H9 (cell line): ENCODE data around the gene UTS2B. TPM values are rescaled to one million over a fixed set of nuclear protein-coding genes. Genes with fewer than 3 reads are reported as not detected.

Experiments
- DNase-seq: peaks from one replicate; pipeline ENCODE4 v3.0.0-alpha.2; 2017
- H2AFZ ChIP-seq: one replicate; pipeline ENCODE4 v1.6.1; 2013; ENCODE audit warnings: mild to moderate bottlenecking, low read length, control low read depth, moderate library complexity
- H2AK5ac ChIP-seq: 2 replicates; pipeline ENCODE4 v1.6.1; 2013; ENCODE audit warnings: low read length, control low read depth, mixed read lengths; ENCODE audit not compliant: insufficient read length
- H2BK120ac ChIP-seq: one replicate; pipeline ENCODE4 v1.6.1; 2013; ENCODE audit warnings: low read depth, mild to moderate bottlenecking, low read length, control low read depth, inconsistent platforms; ENCODE audit not compliant: poor library complexity, severe bottlenecking
- H2BK12ac ChIP-seq: 2 replicates; pipeline ENCODE4 v1.6.1; 2013; ENCODE audit warnings: low read length, control low read depth, mixed read lengths, low read depth; ENCODE audit not compliant: insufficient read length
- H2BK15ac ChIP-seq: 2 replicates; pipeline ENCODE4 v1.6.1; 2013; ENCODE audit warnings: low read depth, low read length, control low read depth
- H2BK20ac ChIP-seq: one replicate; pipeline ENCODE4 v1.6.1; 2013; ENCODE audit warnings: low read depth, mild to moderate bottlenecking, low read length, control low read depth, inconsistent platforms; ENCODE audit not compliant: poor library complexity, severe bottlenecking
- H2BK5ac ChIP-seq: 2 replicates; pipeline ENCODE4 v1.6.1; 2013; ENCODE audit warnings: low read length, control low read depth, mixed read lengths; ENCODE audit not compliant: insufficient read length
- H3K14ac ChIP-seq: 2 replicates; pipeline ENCODE4 v1.6.1; 2013; ENCODE audit warnings: low read length, control low read depth; ENCODE audit not compliant: insufficient read depth
- H3K18ac ChIP-seq: 2 replicates; pipeline ENCODE4 v1.6.1; 2013; ENCODE audit warnings: low read depth, mild to moderate bottlenecking, mixed read lengths, low read length, control low read depth; ENCODE audit not compliant: insufficient read length
- H3K23ac ChIP-seq: 2 replicates; pipeline ENCODE4 v1.6.1; 2013; ENCODE audit warnings: low read length, control low read depth, mixed read lengths, low read depth; ENCODE audit not compliant: insufficient read length
- H3K23me2 ChIP-seq: 2 replicates; pipeline ENCODE4 v1.6.1; 2013; ENCODE audit warnings: low read depth, mild to moderate bottlenecking, mixed read lengths, low read length, control low read depth; ENCODE audit not compliant: insufficient read length, poor library complexity, severe bottlenecking
- H3K27ac ChIP-seq: 2 replicates; pipeline ENCODE4 v1.5.1; 2013; ENCODE audit warnings: low read length, control low read depth, mixed read lengths, low read depth; ENCODE audit not compliant: insufficient read length
- H3K27me3 ChIP-seq: 2 replicates; pipeline ENCODE4 v1.6.1; 2013; ENCODE audit warnings: low read length, control low read depth, inconsistent platforms; ENCODE audit not compliant: insufficient read depth
- H3K4ac ChIP-seq: 2 replicates; pipeline ENCODE4 v1.6.1; 2013; ENCODE audit warnings: low read depth, mild to moderate bottlenecking, control low read depth, inconsistent platforms, low read length, moderate library complexity
- H3K4me1 ChIP-seq: 2 replicates; pipeline ENCODE4 v1.6.1; 2013; ENCODE audit warnings: low read length, control low read depth, inconsistent platforms; ENCODE audit not compliant: insufficient read depth
- H3K4me2 ChIP-seq: 2 replicates; pipeline ENCODE4 v1.6.1; 2013; ENCODE audit warnings: low read length, control low read depth, mixed read lengths; ENCODE audit not compliant: insufficient read length, insufficient read depth
- H3K56ac ChIP-seq: 2 replicates; pipeline ENCODE4 v1.6.1; 2013; ENCODE audit warnings: low read depth, mild to moderate bottlenecking, mixed read lengths, low read length, control low read depth; ENCODE audit not compliant: insufficient read length
- H3K79me1 ChIP-seq: 2 replicates; pipeline ENCODE4 v1.6.1; 2013; ENCODE audit warnings: low read depth, mild to moderate bottlenecking, moderate library complexity, low read length, control low read depth, inconsistent platforms; ENCODE audit not compliant: insufficient read depth, poor library complexity, severe bottlenecking
- H3K79me2 ChIP-seq: 2 replicates; pipeline ENCODE4 v1.6.1; 2013; ENCODE audit warnings: low read length, control low read depth, inconsistent platforms; ENCODE audit not compliant: insufficient read depth
- H3K9ac ChIP-seq: 2 replicates; pipeline ENCODE4 v1.6.1; 2013; ENCODE audit warnings: low read length, control low read depth, mixed read lengths; ENCODE audit not compliant: insufficient read length; ENCODE audit errors: extremely low read depth
- H3K9me3 ChIP-seq: one replicate; pipeline ENCODE4 v1.6.1; 2013; ENCODE audit warnings: low read depth, low read length, inconsistent platforms; ENCODE audit not compliant: control insufficient read depth
- H3T11ph ChIP-seq: one replicate; pipeline ENCODE4 v1.6.1; 2013; ENCODE audit warnings: mild to moderate bottlenecking, low read length, control low read depth, inconsistent platforms
- H4K20me1 ChIP-seq: one replicate; pipeline ENCODE4 v1.6.1; 2013; ENCODE audit not compliant: control insufficient read depth, insufficient read length, insufficient read depth
- H4K5ac ChIP-seq: 2 replicates; pipeline ENCODE4 v1.6.1; 2013; ENCODE audit warnings: low read depth, mild to moderate bottlenecking, mixed read lengths, low read length, control low read depth; ENCODE audit not compliant: insufficient read length
- H4K8ac ChIP-seq: replicated peaks from 2 replicates; pipeline ENCODE4 v1.6.1; 2013; ENCODE audit warnings: low read length, control low read depth, mixed read lengths, low read depth; ENCODE audit not compliant: insufficient read length
- H4K91ac ChIP-seq: 2 replicates; pipeline ENCODE4 v1.6.1; 2013; ENCODE audit warnings: low read depth, mild to moderate bottlenecking, moderate library complexity, mixed read lengths, low read length, control low read depth; ENCODE audit not compliant: insufficient read length
- H3K27ac Mint-ChIP-seq, 3 experiments: 2 replicates in 2 of 3; 3 replicates in 1 of 3; pipeline ENCODE4 v1.8.0; 2020 to 2021; ENCODE audit warnings: mixed read lengths in 3 of 3, mild to moderate bottlenecking in 1 of 3, moderate library complexity in 1 of 3
- H3K27me3 Mint-ChIP-seq: 2 replicates; pipeline ENCODE4 v1.8.0; 2021; ENCODE audit warnings: low read depth, mild to moderate bottlenecking, moderate library complexity, mixed read lengths
- H3K36me3 Mint-ChIP-seq, 3 experiments: 2 replicates in 2 of 3; 3 replicates in 1 of 3; pipeline ENCODE4 v1.8.0; 2020 to 2021; ENCODE audit warnings: low read depth in 3 of 3, mixed read lengths in 3 of 3; ENCODE audit not compliant: insufficient read depth in 1 of 3
- H3K4me1 Mint-ChIP-seq, 2 experiments: 2 replicates each; pipeline ENCODE4 v1.8.0; 2020; ENCODE audit warnings: mixed read lengths in 2 of 2
- H3K4me3 Mint-ChIP-seq, 2 experiments: 2 replicates in 1 of 2; 3 replicates in 1 of 2; pipeline ENCODE4 v1.8.0; 2020 to 2021; ENCODE audit warnings: mild to moderate bottlenecking in 2 of 2, mixed read lengths in 2 of 2, moderate library complexity in 1 of 2
- H3K9me3 Mint-ChIP-seq, 2 experiments: 2 replicates in 1 of 2; 3 replicates in 1 of 2; pipeline ENCODE4 v1.8.0; 2020; ENCODE audit warnings: mild to moderate bottlenecking in 2 of 2, mixed read lengths in 2 of 2, moderate library complexity in 1 of 2
- CTCF ChIP-seq: fragments of 200-600 bp; sonication (generic); conservative IDR thresholded peaks from 3 replicates; pipeline ENCODE4 v1.8.0; 2021; ENCODE audit warnings: antibody characterized with exemption, mild to moderate bottlenecking
- WGBS: extraction: QIAGEN DNeasy Blood & Tissue Kit; methylation state at CpG from one replicate; pipeline ENCODE4 v1.1.7; 2013; ENCODE audit warnings: missing lambda C conversion rate, low lambda C conversion rate, mixed read lengths; ENCODE audit not compliant: insufficient read length; ENCODE audit errors: extremely low coverage; 5-methylcytosine and 5-hydroxymethylcytosine counted together
- total RNA-seq: library from RNA; stranded (reverse); gene quantifications from 2 replicates; pipeline ENCODE4 v1.2.1, GENCODE V29; 2021

UTS2B gene
- total RNA-seq, 1 experiment from 2014 or later, result 0.09 TPM

- no peak overlapping the region for H4K91ac ChIP-seq
- no peak overlapping the region for H2BK15ac ChIP-seq
- no peaks in the 10 kb centered on the region for H3K4me1 Mint-ChIP-seq
- no peaks in the 10 kb centered on the region for H3K27me3 ChIP-seq
- H3K23me2 ChIP-seq, result no peaks in the 10 kb centered on the region
- no peaks in the 10 kb centered on the region for H3K9me3 Mint-ChIP-seq
- no peak overlapping the region for H3K4ac ChIP-seq
- H3K4me1 ChIP-seq, result no peaks in the 10 kb centered on the region
- no peak for TF ChIP-seq CTCF
- H2AK5ac ChIP-seq, result no peak overlapping the region
- H3K4me3 Mint-ChIP-seq, result no peak overlapping the region
- no peak overlapping the region for H3K9ac ChIP-seq
- H3K4me2 ChIP-seq, result no peak overlapping the region
- H3K27me3 Mint-ChIP-seq, result no peaks in the 10 kb centered on the region
- no peak overlapping the region for H4K5ac ChIP-seq
- no peaks in the 10 kb centered on the region for H3K36me3 Mint-ChIP-seq
- no peaks in the 10 kb centered on the region for H3K79me1 ChIP-seq
- H3K9me3 ChIP-seq, result no peaks in the 10 kb centered on the region
- no peak overlapping the region for H3K18ac ChIP-seq
- no peaks in the 10 kb centered on the region for H4K20me1 ChIP-seq
- H3K23ac ChIP-seq, result no peak overlapping the region
- H3K79me2 ChIP-seq, result no peaks in the 10 kb centered on the region
- no peak overlapping the region for H2BK5ac ChIP-seq
- no peak for DNase-seq
- H3T11ph ChIP-seq, result no peak overlapping the region
- WGBS, result no CpG with 5 or more reads among the region's 4 CpGs
- no peak overlapping the region for H2BK120ac ChIP-seq
- H2BK20ac ChIP-seq, result no peak overlapping the region
- no peak overlapping the region for H3K27ac ChIP-seq
- no peak overlapping the region for H2AFZ ChIP-seq
- no peak overlapping the region for H3K56ac ChIP-seq
- H3K14ac ChIP-seq, result no peak overlapping the region
- no peak overlapping the region for H4K8ac ChIP-seq
- no peak overlapping the region for H3K27ac Mint-ChIP-seq
- no peak overlapping the region for H2BK12ac ChIP-seq
These were observed 47.8 kb downstream of the UTS2B start for GRCh38 chr3:191282251-191283185.
